GM19324 (cell line): ENCODE data around the gene NRL.

Source experiments
- ATAC-seq: cut with Tn5 transposase; IDR thresholded peaks from one replicate; pipeline ENCODE4 v1.9.1; 2021; ENCODE audit warnings: mild to moderate bottlenecking, moderate library complexity; ENCODE audit not compliant: unreplicated experiment, low FRiP score

NRL gene

DNA sequence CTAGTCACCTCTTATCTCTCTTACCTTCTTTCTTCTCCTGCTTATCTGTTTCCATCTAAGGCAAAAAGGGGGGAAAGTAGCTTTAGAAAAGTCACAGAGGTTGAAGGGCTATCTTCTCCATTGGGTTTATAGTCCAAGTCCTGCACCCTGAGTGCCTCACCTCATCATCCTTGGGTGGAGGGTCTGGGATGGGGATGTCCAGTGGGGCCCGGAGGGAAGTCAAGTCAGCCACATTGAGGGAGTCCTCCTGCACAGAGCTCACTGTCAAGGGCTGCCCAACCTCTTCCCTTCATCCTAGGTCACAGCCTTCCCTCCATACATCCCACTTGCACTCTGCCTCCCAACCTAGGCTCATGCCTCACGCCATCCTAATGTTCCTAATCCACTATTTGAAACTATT, 30.5 kb upstream of the NRL start:
- ATAC-seq, result no peak

DNA sequence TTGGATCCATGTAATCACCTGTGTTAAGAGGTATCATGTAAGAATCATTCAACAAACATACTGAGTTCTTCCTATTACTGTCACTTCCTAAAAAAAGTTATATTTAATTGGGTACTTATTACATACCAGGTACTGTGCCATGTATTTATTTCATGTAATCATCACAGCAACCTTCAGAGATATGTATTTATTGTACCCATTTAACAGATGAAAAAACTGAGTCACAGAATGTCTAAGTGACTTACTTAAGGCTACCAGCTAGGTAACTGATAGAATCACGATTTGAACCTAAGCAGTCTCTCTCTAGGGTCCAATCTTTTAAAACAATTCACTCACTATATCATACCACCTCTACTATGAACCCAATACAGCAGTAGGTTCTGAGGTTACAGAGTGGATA, 29.7 kb upstream of the NRL start:
- ATAC-seq, result no peak

DNA sequence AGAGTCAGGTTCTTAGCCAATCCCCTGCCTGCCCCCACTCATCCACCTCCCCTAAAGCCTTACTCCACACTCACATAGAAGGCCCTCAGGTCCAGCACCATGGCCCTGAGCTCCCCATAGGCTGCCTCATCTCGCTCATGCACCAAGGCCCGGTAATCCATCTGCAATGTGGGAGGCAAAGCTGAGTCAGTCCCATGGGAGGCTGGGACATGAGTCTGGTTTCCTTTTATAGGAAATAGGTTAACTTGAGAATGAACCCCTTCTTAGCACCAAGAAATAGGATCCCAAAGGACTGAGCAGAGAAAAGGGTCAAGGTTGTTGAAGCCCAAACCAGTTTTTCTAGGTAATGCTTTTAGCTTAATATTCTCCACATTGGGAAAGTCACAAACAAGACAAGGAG, 28.8 kb upstream of the NRL start:
- ATAC-seq, result no peak

DNA sequence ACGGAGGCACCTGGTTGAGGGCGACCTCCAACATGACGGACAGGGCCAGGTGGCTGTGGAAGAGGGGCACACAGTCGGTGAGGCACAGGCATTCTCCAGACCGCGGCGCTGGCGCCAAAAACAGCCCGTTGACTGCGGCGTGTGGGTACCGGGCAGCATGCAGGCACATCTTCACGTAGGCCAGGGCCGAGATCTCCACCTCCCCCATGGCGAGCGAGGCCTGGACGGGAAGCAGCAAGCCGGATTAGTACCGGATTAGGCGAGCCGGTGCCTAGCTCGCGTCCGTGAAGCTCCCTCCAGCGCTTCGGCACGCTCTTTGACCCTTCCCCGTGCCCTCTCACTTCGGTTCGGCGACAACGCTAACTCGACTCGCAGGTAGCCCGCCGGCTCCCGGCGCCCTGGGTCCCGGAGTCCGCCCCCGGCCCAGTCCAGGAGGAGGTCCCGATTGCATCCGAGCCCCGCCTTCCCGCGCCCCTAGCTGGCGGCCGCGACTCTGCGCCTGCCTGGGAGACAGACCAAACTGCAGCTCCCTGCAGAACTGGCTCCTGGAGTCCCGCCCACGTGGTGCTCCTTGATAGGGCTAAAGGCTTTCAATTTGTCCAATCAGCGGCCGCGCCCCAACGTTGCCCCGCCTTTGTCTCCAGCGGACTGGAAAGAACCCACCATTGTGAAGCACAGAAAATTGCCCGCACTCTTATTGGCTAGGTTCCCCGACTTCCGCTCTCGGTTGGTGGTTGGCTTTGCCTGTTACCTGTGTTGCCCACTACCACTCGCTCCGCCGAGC, 26.5 kb upstream of the NRL start, which contains the start of gene EMC9:
Gene EMC9, minus strand, starts transcription at position 495 of the 784 bp plus-strand sequence. Its CDS starts 287 bp downstream, at position 208.
- peak; percentile 89 for ATAC-seq

DNA sequence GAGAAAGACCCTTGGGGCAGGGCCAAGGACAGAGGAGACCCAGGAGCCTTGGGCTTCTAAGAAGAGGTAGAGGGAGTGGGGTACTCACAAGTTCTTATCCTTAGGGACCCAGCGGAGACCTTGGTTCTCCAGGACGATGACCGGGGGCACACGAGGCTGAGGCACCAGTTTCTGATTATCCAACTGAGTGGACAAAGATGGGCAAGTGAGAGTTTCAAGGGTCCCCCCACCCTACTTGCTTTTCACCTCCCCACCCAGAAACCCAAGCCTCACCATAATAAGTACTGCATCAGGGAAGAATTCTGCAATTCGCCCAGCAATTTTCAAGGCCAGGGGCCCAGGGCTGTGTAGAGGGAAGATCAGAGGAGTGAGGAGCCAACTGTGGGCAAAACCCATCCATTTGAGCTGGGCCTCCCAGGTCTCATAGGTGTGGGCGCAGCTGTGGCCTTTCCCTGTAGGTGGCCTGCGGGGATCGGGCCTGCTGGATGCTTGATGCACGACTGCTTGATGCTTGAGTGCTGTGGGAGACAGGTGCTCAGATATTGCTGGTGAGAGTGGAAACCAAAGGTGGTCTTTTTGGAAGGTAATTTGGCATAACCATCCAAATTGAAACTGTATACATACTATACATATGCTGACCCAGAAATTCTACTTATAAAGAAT, 24.7 kb upstream of the NRL start:
- ATAC-seq, result no peak

DNA sequence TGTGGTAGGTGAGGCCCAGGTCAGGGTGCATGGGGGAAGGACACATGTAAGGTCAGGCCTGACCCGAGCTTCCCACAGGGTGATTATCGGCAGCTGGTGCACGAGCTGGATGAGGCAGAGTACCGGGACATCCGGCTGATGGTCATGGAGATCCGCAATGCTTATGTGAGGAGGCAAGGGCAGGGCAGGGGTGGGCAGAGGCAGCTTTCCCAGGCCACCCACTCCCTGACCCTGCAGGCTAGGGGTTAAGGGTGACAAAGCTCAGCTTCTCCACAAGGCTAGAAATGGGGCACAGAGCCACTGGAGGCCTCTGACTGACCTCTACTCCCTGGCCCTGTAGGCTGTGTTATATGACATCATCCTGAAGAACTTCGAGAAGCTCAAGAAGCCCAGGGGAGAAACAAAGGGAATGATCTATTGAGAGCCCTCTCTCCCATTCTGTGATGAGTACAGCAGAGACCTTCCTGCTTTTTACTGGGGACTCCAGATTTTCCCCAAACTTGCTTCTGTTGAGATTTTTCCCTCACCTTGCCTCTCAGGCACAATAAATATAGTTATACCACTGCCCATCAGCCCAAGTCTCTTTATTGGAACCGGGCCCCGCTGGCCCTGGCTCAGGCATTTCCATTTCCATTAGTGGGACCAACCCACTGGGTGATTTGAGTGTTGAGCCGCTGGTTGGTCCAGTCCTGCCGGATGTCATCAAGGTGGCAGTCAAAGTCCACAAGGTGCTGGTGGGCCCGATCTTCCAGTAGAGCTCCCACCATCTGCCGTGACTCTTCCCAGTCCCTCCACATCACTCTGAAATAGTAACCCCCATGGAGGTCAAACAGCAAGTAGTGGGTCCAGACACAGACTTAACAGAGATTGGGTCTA, 23.9 kb upstream of the NRL start:
- no peak for ATAC-seq

DNA sequence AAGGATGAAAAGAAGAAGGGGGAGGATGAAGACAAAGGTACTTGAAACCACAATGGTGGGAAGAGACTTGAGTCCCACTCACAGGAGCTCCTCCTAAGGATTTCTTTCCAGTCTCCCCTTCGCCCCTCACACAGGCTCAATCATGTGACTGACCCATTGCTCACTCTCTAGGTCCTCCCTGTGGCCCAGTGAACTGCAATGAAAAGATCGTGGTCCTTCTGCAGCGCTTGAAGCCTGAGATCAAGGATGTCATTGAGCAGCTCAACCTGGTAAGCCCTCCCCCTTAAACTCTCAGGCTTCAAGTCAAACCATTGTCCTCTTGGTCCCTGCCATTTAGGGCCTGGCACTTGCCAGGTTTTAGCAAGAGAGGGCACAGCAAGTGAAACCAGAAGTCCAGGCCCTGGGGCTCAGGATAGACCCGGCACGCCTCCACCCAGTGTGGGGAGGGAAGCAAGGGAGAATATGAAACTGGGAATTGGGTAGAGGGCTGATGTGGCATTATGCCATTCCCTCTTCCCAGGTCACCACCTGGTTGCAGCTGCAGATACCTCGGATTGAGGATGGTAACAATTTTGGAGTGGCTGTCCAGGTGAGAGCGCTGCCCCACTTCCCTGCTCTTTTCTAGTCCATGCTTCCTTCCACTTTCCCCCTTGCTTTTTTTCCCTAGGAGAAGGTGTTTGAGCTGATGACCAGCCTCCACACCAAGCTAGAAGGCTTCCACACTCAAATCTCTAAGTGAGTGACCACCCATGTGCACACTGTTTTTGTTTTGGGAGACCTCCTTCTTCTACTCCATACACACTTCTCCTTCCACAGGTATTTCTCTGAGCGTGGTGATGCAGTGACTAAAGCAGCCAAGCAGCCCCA, 23.0 kb upstream of the NRL start:
- no peak for ATAC-seq

DNA sequence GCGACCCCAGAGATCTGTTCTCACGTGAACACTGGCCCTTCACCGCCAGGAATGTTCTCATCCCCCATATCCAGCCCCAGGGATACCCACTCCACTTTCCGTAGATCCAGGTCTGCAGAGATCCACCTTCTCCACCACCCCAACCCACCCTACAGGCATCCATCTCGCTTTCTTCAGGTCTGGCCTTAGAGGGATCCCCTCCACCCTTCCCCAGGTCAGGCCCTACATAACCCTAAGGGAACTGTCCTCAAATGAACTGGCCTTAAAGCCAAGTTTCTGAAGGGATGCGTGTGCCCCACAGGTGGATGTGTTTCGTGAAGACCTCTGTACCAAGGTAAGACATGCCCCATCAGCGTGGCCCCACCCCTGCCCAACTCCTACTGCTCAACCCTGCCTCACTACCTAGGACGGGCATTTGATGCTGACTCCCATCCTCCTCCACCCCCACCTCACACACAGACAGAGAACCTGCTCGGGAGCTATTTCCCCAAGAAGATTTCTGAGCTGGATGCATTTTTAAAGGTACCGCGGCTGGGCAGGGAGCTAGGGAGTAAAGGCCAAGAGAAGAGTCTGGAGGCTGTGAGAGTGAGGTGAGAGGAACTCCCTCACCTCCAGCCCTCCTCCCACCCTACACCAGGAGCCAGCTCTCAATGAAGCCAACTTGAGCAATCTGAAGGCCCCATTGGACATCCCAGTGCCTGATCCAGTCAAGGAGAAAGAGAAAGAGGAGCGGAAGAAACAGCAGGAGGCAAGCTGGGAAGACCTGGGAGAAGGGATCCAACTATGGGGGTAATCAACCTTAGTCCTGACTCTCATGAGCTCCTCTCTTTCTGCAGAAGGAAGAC, 22.2 kb upstream of the NRL start:
- no peak for ATAC-seq

DNA sequence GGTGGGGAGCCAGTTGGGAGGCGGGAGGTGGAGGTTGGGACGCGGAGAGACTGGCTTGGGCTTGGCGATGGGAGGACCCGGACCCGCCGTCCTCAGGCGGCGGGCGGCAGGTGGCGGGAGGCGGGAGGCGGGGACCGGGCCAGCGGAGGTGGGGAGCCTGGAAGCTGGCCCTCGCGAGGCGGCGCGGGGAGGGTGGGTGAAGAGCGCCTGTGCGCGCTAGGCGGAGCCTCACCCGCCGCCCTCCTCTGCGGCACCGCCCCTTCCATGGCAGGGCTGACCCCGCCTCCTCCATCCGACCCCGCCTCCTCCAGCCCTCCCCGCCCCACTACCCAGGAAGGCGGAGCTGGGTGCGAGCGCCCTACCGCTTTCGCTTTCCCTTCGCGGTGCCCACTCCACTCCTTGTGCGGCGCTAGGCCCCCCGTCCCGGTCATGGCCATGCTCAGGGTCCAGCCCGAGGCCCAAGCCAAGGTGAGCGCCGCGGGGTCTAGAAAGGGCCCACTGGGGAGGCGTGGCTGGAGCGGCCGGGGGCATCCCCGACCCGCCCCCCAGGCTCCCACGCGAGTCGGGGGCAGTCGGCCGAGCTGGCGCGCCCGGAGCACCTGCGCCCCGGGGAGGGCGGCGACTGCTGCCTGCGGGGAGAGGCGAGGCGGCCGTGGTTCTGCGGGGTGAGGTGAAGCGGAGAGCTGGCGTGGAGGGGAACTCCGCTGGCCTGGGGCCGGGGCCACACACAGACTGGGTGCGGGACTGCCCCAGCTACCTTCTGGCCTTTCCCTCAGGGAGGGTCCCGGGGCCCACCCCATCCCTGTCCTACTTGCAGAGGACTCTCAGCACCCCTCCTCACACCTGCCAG, 21.3 kb upstream of the NRL start, which contains the start of gene PSME1:
Gene PSME1, plus strand, starts transcription at position 361 of the 850 bp plus-strand sequence. Its CDS starts 69 bp downstream, at position 430.
- peak; percentile 93 for ATAC-seq

DNA sequence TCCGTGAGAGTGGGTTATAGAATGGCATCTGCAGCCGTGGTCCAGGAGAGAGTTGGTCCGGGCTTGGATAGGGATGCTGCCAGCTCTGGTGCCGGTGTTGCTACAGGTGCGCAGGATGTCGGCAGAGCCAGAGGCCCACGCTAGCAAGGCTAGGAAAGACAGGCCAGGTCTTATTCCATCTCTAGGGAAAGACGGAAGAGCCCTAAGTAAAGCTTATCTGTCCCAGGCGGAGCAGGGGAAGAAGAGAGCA, 20.8 kb upstream of the NRL start:
- ATAC-seq, result no peak

DNA sequence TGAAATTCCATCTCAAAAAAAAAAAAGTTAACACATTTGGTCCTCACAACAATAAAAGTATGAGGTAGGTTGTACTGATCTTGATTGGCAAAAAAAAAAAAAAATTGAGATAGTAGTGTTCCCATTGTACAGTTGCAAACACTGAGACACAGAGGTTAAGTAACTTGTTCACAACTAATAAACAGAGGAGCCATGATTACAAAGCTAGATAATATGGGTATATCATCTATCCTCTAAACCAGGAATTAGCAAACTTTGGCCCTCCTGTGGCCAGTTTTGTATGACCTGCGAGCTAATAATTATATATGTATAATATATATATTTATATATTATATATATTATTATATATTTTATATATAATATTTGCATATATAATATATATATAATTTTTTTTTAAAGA, 19.0 kb upstream of the NRL start:
- ATAC-seq, result no peak

DNA sequence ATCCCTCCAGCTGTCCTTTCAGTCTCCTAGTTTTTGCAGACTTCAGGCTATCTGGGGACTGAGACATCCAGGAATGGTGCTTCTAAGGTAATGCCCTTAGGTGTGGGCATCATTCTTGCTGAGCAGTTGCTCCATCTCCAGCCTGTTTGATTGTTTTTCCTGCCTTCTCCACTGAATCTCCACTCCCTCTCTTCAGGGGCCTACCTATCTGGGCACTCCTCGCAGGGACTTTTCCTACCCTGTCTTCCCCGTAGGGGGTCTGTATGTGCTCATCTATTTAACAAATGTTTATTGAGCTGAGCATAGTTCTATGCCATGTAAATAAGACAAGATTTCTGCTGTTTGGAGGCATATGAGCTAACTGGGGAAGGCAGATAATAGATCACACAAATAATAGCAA, 18.2 kb upstream of the NRL start:
- no peak for ATAC-seq

DNA sequence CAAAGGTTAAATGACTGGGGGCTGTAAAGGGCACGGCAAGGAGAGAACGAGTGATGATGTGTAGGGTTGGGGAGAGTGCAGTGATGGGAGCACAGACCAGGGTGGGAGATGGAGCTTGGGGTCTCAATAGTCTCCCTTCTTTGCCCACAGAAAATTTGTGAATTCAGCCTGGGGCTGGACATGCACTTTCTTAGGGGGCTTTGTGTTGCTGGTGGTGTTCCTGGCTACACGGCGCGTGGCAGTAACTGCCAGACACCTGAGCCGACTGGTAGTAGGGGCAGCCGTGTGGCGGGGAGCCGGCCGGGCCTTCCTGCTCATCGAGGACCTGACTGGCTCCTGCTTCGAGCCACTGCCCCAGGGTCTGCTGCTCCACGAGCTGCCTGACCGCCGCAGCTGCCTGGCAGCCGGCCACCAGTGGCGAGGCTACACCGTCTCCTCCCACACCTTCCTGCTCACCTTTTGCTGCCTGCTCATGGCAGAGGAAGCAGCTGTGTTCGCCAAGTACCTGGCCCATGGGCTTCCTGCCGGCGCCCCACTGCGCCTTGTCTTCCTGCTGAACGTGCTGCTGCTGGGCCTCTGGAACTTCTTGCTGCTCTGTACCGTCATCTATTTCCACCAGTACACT, 17.4 kb upstream of the NRL start:
- ATAC-seq, result no peak

DNA sequence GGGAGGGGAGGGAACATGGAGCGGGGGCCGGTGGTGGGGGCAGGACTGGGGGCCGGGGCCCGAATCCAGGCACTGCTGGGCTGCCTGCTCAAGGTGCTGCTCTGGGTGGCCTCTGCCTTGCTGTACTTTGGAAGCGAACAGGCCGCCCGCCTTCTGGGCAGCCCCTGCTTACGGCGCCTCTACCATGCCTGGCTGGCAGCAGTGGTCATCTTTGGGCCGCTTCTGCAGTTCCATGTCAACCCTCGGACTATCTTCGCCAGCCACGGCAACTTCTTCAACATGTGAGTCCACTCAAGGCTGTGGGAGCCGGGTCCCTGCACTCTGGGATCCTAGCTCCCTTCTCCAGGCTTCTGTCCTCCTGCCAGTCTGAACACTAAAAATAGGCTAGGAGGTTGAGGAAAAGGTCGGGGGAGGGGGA, 16.8 kb upstream of the NRL start:
- ATAC-seq, result no peak

DNA sequence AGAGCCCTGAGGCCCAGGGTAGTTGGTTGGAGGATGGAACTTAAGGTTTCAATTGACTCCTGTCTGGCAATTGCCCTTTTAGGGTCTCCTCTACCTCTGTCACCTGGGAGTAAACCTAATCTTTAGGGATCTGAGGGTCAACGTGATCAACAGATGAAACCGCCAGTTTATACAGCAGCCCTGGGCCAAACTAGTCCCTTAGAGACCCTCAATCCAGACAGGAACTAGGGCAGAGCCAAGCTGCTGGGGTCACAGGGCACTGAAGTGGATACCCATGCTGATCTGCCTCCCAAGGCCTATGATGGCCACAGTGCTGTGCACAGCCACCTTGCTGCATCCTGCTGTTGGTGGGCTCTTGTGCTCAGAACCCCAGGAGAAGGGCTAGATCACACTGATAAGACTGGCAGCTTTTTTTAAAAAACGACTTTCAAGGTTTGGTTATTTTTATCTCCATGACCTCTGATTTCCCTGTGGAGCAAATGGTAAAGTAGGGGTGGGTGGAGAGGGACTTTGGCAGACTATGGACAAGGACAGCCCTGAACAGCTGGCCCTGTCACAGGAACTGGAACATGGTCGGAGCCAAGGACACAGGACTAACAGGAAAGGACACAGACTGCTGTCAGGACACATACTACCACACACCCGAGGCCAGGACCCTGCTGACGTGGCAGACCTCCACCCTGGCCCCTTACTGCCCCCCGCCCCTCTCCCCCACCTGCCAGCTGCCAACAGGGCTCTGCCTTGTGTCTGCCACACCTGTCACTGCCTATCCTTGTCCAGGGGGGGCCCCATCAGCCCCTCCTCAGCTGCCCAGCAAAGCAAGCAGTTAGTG, 16.2 kb upstream of the NRL start:
- no peak for ATAC-seq

DNA sequence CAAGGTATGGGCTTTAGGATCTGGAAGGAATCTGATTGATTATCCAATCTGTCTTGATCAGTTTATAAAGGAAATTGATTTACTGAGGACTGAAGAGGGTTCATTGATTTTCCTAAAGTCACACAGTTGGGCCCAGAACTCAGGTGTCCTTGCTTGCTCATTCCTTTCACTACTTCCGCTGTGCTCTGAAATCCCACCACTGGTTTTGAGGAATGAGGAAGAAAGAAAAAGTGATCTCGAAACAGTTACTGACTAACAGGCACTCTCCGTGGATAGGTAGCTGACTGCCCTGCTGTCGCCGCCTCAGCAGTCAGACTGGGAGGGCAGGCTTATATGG, 15.6 kb upstream of the NRL start, which contains the start of gene FITM1:
Gene FITM1, plus strand, starts transcription at position 280 of the 337 bp plus-strand sequence. CDS start 905 bp downstream, outside the sequence.
- ATAC-seq, result no peak

DNA sequence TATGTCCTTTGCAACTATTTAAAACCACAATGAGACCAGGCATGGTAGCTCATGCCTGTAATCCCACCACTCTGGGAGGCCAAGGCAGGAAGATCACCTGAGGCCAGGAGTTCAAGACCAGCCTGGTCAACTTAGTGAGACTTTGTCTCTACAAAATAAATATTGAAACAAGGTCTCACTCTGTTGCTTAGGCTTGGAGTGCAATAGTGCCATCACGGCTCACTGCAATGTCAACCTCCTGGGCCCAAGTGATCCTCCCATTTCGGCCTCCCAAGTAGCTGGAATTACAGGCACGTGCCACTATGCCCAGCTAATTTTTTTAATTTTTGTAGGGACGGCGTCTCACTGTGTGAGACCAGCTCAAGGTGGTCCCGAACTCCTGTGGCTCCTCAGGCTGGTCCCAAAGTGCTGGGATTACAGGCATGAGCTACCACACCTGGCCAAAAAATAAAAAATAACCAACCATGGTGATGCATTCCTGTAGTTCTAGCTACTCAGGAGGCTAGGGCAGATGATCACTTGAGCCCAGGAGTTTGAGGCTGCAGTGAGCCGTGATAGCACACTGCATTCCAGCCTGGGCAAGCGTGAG, 14.8 kb upstream of the NRL start:
- no peak for ATAC-seq
